ENCODE measurements around the gene NAA80.

NAA80 gene

DNA sequence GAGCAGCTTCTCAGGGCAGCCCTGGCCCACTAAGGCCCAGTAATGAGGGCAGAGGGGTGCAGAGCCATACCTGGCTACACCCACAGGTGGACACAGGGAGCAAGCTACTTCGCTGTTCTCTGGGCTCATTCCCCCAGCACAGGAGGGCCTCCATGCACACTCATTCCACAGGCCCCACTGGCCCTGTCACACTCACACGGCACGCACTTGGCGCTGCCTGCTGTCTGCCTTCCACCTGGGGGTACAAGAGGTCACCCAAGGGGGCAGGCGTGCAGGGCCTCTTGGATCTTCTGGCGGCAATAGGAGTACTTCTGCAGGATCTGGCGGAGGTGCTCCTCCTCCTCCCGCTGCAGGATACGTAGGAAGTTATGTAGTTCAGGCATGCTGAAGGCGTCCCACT, 31.1 kb upstream of the NAA80 start:
- in situ Hi-C loops (cut with MboI; ENCODE audit: low sequenced_read_pairs), result no loop called here

DNA sequence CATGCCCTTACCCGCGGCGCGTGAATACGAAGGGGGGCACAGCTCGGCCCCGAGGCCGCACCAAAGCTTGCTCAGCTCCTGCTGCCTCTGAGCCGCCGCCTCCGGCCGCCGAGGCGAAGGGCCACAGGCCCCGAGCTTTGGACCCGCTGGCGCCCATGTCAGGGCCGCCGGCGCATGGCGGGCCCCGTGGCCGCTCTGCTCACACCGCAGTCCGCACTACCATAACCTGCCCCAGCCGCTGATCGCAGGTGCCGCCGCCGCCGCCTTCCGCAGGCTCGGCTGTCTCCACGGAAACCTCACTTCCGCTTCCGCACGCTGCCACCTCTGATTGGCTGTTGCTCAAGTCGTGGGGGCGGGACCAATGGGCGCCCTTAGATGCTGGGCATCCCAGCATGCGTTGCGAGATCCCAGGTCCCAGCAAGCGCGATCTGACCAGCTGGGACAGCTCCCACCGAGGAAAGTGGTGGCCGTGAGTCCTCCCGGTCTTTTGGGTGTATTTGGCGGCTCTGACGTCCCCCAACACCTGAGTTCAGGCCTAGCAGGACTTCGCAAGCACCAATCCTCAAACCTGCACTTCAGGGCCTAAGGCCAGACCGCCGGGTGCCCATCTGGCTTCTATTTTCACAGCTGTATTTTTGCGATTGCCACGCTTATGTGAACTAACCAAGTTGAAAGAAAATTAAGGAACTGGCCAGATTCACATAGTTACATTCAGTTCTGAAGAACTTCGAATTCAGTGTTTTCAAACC, 28.9 kb upstream of the NAA80 start, which contains the start of gene TUSC2:
Gene TUSC2 (minus strand): TSS at position 281 of the 749 bp plus-strand sequence. CDS start 124 bp downstream, at position 157.
- in situ Hi-C loops (cut with MboI; ENCODE audit: low sequenced_read_pairs), result no loop called here

DNA sequence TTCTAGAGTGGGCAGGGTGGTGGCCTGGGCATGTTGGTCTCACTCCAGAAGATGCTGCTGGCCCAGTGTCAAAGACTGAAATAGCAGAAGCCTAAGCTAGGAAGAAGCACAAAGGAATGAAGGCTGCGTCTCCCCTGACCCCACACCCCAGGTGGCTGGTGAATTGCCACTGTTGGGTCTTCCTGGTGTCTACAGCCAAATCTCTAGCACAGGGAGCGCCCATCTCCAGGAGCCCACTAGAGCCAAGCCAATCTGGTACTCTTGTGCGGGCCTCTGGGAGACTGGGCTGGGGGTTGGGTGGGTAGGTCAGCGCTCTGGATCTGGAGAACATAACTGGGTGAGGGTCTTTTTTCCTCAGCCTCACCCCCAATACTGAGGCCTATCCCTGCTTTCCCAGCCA, 27.9 kb upstream of the NAA80 start:
- in situ Hi-C loops (cut with MboI; ENCODE audit: low sequenced_read_pairs), result no loop called here

- in situ Hi-C loops (cut with MboI; ENCODE audit: low sequenced_read_pairs), result no loop called here
Observed at GRCh38 chr3:50326182-50326541, 27.0 kb upstream of the NAA80 start.

DNA sequence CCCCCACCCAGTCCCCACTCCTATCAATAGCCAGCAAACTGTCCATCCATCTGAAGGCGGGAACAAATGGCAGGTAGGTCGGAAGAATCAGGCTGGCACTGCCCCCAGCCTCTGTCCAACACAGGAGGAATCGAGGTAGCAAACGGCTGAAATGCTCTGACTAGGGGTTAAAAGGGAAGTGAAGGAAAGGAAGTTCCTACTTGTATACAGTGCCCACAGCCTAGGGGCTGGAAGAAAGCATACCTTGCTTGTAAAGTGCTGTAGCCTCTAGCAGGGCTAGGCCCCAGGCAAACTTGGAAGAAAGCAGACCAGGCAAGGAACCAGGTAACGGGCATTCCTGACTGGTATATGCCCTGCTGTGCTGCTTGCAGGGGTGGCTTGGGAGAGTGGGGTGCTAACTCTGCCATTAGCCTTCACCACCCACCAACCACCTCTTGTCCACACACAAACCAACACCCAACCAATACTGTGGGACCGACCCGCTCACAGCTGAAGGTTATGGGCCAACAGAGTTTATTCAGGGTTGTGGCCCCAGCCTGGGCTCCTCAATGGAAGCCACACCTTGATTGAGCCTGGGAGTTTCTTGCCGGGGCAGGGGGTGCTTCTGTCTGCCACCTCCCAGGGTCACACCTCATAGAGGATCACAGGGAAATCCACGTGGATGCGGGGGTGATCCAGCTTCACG, 26.4 kb upstream of the NAA80 start:
- in situ Hi-C loops (cut with MboI; ENCODE audit: low sequenced_read_pairs), result no loop called here

GRCh38 chr3:50325113-50325480, 25.9 kb upstream of the NAA80 start:
- in situ Hi-C loops (cut with MboI; ENCODE audit: low sequenced_read_pairs), result no loop called here

DNA sequence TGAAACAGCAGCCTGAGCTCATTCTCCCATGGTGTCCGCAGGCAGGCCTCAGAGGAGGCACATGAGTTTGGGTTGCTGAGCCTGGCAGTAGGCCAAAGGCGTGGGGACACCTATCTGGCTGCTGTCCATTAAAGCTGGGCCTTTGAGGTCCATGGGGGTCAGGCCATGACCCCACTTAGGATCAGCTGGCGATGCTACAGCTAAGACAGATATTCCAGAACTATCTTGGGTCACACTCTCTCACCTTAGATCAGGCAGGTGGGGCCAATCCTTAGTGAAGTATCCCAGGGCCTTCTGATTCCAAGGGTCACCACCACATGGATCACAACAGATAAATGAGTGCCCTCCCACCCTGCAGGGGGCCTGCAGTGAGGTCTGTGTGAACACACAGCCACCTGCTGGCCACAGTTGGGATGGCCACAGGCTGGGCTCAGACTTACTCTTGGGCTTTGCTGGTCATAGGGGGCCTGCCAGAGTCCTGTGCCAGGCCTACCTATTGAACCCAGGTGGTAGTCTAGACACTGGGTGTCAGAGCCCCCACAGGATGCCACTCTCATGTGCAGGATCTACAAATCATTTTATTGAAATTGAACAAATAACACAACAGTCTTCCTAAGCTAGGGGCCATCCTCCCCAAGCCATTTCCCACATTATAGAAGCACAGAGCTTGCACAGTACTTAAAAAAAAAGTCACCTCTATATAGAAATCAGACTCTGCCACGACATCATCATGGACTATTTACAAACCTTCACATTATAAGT, 25.3 kb upstream of the NAA80 start:
- in situ Hi-C loops (cut with MboI; ENCODE audit: low sequenced_read_pairs), result no loop called here

DNA sequence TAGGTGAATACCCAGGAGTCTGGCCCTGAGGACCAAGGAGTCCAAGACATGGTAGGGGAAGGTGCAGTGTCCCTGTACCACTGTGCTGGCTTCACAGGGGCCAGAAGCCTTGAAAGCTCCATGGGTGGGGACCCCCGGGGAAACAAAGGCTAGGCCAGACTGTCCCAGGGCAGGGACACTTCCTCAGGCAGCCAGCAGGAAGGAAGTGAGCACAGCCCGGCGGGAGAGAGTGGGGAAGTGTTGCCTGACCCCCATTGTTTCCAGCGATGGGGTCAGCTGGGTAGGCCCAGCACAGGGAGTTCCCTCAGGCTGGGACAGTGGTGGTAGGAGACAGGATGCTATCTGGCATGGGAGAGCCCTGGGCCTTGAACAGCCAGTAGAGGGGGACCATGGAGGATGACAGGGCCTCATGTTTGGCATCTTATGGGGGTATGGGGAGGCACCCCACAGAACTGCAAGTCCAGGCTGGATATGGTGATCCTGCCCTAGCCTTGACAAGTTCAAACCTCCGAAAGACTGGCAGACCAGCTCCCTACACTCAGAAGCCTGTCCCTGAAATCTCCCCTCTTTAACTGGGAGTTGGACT, 24.5 kb upstream of the NAA80 start:
- in situ Hi-C loops (cut with MboI; ENCODE audit: low sequenced_read_pairs), result no loop called here

DNA sequence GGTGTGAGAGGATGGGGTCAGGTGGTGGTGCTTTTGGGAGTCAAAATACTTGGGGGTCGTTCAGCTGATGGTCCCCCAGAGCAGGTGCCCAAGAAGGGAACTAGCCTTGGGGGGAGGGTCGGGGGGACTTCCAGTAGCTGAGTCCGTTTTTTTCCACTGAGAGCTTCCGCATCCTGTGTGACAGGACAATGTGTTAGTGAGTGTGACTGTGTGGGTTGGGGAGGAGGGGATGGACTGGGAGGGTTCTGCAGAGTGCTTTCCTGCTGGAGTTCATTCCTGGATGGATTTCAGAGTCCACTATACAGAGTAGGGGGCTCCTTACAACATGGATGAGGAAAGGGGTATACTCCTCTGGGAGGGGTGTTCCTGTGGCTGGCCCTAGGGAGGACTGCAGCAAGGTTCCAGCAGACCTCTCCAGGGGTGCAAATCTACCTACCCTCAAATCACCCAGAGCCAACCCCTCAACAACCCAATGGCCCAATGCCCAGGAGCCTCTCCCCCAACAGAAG, 23.9 kb upstream of the NAA80 start:
- in situ Hi-C loops (cut with MboI; ENCODE audit: low sequenced_read_pairs), result no loop called here

DNA sequence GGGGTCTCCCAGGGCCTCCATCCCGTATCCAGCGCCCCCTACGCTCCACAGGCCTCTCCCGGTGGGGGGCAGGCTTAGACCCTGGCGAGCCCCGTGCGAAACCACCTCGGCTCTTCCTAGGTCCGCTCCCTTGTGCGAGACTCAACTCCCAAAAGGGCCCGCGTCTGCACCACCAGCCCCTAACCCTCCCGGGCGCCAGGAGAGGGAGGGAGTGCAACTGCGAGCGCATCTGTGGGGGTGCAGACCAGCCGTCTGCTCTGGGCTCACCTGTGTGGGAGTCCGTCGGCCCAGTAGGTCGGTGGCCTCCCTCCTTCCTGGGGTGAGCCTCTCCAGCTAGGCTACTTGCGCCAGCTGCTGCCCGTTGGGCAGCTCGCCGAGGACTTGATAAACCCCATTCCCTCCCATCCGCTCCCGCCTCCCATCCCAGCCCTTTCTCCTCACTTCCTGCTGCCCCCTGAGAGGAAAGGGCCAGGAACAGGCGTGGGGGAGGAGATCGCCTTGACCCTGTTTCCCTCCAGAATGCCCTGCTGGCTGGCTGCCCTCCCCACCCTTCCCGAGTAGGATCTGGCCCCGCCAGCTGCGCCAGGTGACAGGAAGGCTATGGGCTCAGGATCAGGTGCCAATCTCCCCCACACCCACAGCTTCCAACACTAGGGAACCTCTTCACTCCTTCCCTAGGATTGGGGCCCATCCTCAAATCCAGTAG, 23.3 kb upstream of the NAA80 start, which contains the start of gene HYAL2:
Gene HYAL2 (minus strand): TSS at position 360 of the 706 bp plus-strand sequence. CDS start 2,256 bp downstream, outside the sequence.
- in situ Hi-C loops (cut with MboI; ENCODE audit: low sequenced_read_pairs), result no loop called here

GRCh38 chr3:50322115-50322385, 22.8 kb upstream of the NAA80 start:
- in situ Hi-C loops (cut with MboI; ENCODE audit: low sequenced_read_pairs), result no loop called here

DNA sequence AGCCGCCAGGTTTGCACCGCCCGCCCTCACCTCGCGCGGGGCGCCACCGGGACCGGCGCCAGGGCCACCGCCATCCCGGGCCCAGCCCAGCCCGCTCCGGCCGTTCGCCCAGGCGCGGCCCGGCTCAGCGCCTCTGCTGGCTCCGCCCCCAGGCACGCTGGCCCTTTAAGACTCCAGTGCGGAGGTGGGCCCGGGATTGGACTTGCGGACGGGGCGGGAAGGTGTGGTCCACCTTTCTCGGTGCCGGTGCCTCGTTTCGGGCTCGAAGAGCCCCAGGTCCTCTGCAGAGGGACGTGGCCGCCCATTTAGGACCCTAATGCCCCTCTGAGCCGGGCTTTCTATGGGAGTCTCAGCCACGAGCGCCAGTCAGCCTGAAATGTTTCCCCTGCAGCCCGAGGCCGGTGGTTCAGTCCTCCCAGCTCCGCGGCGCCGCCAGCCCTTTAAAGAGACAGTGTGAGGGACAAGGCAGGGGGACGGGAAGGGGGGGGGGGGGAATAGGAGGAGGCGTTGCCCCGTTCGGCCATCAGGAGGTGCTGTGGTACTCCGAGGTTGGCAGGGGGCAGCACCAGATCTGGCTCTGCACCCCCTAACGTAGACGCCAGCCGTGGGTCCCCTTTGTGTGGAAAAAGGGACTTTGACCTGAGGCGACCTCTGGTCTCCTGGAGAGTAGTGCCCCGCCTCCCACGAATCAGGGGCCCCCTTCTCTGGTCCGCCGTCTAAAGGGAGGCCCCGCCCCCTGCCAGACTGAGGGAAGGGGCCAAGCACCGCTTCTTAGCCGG, 22.3 kb upstream of the NAA80 start:
- in situ Hi-C loops (cut with MboI; ENCODE audit: low sequenced_read_pairs), result no loop called here

- in situ Hi-C loops (cut with MboI; ENCODE audit: low sequenced_read_pairs), result no loop called here
Observed at GRCh38 chr3:50320853-50321335, 21.7 kb upstream of the NAA80 start.

DNA sequence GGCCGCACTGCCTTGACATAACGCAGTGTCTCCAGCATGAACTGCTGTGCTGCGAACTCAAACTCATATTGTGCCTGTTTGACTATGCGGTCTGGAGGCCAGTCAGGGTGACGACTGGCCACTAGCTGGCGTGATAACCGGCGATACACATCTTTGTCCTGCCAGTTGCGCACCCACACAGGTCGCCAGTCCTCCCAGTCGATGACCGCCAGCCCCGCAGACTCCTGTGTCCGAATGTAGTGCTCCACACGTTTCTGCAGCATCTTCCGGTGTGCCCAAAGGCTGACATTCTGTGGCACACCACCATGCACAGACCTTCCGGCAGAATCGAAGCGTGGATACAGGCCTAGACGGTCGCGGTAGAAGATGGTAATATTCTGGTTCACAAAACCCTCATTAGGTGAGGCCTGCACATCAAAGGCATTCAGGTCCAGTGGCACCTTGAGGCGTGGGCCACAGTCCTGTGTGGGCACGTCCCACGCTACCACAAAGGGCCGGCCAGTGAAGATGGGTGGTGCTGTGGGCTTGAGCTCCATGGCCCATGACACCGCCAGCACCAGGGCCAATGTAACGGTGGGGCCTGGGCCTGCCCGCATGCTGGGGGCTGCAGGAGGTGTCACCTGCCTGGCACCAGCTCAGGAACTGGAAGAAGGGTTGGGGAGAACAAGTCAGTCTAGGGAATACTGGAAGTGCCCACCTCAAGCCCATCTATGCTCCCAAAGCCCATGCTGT, 20.9 kb upstream of the NAA80 start:
- in situ Hi-C loops (cut with MboI; ENCODE audit: low sequenced_read_pairs), result no loop called here

DNA sequence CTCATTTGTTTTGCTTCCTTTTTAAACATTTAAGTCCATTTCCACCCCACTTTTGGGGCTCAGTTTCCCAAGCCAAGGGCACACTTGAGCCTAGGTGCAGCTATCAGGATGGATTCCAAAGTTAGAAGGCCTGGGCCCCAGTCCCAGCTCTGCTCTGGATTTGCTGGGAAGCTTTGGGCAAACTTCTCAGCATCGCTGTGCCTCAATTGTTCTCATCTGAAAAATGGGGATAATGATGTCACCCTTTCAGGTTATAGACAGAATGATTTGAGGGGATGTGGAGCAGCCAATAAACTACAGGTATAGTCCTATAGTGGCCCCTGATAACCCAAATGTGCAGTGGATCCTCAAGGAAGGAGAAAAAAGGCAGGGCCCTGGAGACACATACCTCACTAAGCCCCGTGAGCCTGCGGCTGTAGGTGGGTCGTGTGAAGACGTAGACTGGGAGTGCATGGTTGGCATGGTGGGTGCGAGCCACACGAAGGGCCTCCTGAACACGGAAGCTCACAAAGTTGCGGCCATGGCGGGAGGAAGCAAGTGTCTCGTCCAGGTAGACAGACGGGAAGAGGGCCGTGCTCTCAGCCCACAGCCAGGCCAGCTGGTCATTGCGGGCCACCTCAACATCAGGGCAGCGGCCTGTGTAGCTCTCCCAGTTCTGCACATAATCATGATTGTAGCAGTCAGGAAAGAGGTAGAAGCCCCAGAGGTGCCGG, 20.1 kb upstream of the NAA80 start:
- in situ Hi-C loops (cut with MboI; ENCODE audit: low sequenced_read_pairs), result no loop called here

GRCh38 chr3:50318615-50319014, 19.4 kb upstream of the NAA80 start:
- in situ Hi-C loops (cut with MboI; ENCODE audit: low sequenced_read_pairs), result no loop called here

GRCh38 chr3:50318163-50318562, 19.0 kb upstream of the NAA80 start:
- in situ Hi-C loops (cut with MboI; ENCODE audit: low sequenced_read_pairs), result no loop called here

- in situ Hi-C loops (cut with MboI; ENCODE audit: low sequenced_read_pairs), result no loop called here
Observed at GRCh38 chr3:50317300-50317699, 18.1 kb upstream of the NAA80 start.

All from HL-60/S4 (cell line).